NOMO-1 treated with dmso at 0.1 percent for 144 hours (cell line): ENCODE measurements around the gene SEMA3B.
"Not testable (repeated sequence)": the region's sequence is repeated elsewhere in the genome, so short reads cannot be mapped to it uniquely, and the experiment has no call there.

Source experiments
- DNase-seq: peaks from one replicate; lab custom pipeline; 2025; ENCODE audit not compliant: unreplicated experiment; lab: John Stamatoyannopoulos, UW

Gene SEMA3B

DNA sequence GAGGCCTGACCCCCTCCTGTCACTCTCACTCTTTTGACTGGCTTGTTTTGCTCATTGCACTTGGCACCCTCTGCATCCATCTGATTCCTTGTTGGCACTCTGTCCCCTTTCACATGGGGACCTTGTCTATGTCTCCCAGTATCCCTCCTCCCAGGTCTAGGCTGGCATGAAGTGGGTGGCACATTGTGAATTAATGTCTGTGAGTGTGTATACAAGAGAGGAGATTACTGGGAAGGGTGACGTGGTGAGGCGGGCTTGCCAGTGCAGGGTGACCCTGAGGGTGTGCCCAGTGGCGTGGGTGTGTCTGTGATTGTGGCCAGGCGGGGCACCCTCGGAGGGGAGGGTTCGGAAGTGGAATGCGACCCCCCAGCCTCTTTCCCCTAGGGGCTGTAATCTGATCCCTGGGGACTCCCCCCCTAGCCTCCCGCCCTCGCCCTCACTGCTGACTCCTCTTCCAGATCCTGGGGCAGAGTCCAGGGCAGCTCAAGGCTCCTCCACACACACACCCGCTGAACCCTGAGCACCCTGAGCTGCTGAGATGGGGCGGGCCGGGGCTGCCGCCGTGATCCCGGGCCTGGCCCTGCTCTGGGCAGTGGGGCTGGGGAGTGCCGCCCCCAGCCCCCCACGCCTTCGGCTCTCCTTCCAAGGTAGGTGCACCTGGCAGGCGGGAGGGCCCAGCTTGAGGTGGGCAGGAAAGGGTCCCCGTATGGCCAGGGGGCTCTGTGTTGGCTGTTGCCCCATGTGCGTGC is at the start of gene SEMA3B:
Gene SEMA3B, plus strand, starts transcription at position 445 of the 749 bp plus-strand sequence. Its CDS starts 94 bp downstream, at position 539.
- DNase-seq: no peak

DNA sequence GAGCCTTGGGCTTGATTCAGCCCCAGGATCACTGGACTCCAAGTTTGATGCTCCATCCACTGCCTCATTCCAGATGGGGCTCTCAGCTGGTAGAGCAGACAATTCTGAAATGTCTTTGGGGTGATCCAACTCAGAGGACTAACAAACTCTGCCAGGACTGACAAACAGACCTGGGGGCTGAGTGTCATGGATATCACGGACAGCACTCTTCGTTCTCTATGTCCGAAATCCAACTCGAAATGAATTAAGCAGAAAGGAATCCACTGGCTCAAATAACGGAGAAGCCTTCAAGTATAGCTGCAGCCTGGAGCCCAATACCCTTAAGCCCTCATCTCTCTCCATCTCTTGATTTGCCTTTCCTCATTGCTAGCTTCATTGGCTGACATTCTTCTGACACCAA is 49.7 kb upstream of the SEMA3B start:
- DNase-seq: no peak

DNA sequence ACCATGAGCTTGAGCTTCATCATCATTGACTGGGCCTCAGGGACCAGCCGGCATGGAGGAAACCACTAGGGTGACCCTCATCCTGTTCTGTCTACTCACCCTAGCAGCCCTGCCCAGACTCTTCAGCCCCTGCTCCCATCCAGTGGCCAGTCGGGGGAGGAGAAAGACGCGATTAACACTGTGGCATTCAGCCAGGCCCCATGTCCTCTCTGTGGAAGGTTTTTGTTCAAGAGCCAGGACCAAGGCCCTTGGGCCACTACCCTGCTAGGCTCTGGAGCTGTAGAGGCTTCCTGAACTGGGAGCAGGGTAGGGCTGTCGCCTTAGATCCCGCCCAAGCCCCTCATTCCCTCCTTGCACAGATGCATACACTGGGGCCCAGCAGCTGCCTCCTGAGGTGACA is 48.8 kb upstream of the SEMA3B start:
- no peak for DNase-seq

DNA sequence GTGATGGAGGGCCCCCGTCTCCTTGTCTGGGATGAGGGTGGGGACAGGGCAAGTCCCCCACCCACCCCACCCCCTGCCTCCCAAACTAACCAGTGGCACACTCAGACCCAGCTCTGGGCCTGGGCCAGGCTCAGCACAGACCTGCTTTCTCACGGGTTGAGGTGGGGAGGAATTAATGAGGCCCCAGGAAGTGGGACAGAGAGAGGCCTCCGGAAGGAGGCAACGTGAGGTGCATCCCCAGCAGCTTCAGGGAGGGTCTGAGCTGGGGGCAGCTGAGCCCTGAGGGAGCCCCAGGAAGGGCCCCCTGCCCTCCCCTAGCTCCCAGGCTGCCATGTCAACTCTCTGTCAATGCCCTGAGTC is 47.9 kb upstream of the SEMA3B start:
- no peak for DNase-seq

DNA sequence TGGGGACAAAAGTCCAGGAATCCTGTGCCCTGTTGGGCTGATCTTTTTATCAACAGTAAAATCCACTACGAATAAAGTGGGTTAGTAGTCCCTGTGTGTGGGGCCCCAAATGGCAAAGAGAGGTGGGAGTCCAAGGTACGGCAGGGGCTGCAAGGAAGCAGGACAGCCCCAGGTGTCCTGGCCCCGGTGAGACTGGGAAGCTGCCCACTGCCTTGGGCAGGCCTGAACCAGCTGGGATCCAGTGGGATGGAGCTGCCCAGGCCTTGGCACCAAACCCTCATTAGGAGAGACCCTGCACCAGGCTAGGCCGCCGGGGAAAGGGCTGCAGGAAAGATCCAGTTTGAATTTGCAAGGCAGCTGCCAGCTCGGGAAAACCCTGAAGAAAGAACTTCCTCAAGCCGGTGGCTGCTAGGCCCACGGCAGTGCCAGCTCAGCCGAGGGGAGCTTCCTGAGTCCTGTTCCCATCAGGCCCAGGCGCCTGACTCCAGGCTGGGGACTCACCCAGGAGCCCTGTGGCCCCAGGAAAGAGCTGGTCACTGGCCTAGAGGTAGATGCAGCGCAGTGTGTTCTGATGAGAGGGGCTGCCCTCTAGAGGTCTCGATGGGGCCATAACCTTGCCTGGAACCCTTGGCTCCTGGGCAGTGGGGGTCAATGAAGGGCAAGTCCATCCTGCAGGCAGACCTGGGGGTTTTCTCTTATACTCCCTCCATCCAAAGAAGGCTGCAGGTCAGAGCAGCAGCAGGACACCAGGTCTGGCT is 47.4 kb upstream of the SEMA3B start:
- DNase-seq: no peak

DNA sequence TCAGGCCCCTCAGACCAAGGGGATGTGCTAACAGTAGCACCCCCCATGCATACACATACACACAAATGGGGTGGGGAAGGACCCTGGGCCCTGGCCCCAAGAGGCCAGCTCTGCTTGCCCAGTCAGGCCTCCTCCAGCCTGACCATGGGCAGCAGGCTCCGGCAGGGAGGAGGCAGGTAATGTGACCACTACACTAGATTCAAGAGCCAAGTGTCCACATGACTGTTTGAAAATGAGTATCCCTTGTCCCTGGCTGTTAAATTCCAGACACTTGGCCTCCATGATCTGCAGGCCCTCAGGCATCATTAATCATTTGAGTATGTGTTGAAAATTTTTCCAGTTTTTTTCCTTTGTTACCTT is 46.8 kb upstream of the SEMA3B start:
- no peak for DNase-seq

DNA sequence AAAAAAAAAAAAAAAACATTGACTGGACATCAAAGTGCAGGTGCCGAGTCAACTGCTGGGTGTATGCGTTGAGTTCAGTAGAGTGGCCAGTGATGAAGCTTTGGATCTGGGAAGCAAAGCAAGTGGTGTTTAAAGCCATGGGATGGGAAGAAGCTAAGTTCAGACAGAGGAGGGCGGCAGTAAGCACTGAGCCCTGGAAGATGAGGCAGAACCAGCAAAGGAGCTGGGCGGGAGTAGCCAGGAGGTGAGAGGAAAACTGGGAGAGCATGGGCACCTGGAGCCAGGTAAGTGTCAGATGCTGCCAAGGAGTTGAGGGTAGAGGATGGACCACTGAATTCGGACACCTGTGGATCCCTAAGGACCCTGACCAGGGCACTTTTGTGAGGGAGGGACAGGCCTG is 44.3 kb upstream of the SEMA3B start:
- no peak for DNase-seq

DNA sequence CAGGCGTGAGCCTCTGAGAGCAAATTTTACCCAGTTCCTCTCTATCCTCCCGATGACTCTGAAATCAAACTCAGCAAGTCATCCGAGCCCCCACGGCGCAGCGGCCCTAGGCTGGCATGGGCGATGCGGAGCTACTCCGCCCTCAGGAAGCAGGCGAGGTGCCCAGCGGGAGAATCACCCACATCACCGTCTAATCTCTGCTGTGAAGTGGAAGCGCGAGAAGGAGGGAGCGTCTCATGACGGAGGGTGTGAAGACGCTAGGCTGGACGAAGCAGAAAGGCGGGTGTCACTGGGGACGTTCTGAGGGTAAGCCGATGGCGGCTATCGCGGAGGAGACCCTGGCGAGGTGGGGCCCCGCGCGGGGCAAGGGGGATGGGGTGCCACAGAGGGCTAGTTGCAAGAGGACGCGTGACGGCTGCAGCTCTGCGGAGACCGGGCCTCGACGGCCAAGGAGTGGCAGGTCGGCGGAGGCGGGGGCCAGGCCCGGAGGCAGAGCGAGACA is 42.0 kb upstream of the SEMA3B start:
- peak; percentile 34 for DNase-seq

DNA sequence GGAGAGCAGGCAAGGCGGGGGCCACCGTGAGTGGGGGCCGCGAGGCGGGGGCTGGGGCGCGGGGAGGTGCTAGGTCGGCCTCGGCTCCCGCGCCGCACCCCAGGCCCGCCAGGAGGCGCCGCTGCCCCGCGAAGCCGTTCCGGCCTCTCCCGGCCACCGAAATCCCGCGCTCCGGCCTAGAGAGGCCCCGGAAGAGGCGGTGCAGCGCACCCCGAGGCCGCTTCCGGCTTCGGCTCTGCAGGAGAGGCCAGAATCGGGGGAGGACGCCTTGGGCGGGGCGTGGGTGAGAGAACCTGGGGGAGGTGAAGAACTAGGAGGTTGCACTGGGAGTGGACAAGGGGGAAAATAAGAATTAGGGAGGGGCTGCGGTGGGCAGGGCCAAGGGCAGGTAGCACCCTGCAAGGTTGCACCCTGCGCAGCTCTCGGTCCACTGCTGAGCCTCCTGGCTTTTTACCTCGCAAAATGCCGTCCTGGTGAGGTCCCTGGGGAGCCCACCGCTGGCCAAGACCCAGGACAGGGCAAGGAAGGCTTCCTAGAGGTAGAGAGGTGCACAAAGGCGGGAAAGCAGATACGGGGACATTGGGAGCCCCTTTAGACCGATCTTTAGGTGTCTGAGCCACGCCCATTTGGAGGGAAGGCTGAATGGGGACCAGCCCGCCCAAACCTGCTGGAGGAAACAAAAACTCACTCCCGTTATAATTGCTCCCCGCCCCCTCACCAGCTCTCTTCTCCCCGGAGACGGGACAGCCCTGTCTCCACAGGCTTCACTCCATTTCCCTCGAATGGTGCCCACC is 41.4 kb upstream of the SEMA3B start:
- peak; percentile 92 for DNase-seq

DNA sequence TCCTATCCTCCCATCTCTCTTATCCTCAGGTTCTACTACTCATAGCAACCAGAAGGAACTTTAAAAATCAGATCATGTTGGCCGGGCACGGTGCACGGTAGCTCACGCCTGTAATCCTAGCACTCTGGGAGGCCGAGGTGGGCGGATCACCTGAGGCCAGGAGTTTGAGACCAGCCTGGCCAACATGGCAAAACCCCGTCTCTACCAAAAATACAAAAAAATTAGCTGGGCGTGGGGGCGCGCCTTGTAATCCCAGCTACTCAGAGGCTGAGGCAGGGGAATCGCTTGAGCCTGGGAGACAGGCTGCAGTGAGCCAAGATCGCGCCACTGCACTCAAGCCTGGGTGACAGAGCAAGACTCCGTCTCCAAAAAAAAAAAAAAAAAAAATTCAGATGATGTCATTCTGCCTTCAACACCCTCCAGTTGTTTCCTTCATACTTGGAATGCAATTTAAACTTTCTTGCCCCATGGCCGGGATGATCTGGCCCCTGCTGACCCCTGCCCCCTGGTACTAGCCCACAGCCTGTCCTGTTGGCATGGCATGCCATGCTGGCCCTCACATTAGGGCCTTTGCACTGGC is 40.7 kb upstream of the SEMA3B start:
- DNase-seq: not testable (repeated sequence)

DNA sequence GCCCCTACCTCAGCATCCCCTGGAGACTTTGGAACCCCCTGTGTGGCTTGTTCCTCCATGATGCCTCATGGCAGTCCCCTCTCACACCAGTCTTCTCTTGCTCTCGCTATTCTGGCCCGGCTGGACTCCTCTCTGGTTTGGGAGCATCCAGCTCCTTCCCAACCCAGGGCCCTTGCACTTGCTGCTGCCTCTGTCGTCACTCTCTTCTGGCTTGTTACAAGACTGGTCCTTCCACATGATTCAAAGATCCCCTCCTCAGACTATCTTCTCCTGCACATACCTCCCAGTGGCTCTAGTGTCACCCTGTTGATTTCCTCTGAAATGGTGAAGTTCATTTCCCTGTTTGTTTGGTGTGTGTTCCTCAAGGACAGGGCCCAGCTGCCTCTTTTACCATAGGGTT is 39.5 kb upstream of the SEMA3B start:
- DNase-seq: no peak

DNA sequence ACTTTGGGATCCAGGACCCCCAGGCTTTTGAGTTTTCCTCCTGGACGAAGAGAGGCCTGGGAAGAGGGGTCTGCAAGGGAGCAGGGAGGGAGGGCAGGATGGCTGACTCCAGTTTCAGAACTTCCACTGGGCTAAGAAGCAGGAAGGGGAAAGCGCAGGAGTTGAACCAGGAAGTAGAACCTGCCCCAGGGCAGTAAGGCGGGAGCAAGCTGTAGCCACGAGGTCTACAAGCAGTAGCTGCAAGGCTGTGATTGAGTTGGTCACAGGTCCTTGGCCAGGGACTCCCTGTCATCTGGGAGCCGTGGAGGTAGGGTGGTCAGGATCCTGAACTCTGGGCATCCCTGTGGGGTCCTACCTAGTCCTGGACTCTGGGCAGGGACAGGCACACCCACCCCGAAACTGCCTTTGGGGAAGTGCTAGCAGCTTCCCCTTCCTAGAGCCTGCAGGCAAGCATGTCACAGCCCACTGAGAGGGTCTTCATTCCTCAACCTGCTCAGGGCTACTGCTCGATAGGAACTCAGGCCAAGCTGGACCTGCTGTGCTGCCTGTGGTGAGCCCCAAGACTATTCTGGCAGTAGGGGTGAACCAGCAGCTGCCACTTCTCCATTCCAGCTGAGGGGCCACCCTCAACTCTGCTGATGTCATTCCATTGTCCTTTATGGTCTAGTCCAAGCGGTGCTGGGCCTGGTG is 38.7 kb upstream of the SEMA3B start:
- peak; percentile 58 for DNase-seq

DNA sequence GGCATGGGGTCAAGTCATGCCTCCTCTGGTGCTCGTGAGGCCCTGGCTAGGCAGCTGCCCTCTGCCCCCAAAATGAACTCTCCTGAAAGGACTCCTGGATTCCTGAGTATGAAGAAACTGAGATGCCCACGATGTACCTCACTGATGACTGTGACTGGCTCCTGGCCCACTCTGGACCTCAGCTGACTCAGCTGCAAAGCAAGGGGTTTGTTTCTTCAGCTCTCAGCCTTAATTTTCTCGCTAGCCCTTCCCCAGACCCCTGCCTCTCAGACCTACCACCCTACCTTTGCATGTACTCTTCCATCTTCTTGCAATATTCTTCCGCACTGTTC is 38.2 kb upstream of the SEMA3B start:
- no peak for DNase-seq

DNA sequence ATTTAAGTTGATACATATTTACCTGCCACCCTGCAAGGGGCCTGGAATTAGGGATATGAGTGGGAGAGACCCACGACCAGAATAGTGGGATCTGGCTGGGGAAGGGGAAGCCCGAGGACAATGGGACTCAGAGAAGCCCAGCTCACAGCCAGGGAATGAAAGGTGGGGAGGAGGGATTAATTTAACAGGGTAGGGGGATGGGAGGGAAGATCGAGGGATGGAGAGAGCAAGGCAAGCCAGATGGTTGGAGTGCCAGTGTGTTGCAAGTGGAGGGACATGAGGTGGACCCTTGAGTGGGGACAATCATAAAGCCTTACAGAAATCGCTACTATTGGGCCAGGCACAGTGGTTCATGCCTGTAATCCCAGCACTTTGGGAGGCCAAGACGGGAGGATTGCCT is 37.4 kb upstream of the SEMA3B start:
- no peak for DNase-seq

DNA sequence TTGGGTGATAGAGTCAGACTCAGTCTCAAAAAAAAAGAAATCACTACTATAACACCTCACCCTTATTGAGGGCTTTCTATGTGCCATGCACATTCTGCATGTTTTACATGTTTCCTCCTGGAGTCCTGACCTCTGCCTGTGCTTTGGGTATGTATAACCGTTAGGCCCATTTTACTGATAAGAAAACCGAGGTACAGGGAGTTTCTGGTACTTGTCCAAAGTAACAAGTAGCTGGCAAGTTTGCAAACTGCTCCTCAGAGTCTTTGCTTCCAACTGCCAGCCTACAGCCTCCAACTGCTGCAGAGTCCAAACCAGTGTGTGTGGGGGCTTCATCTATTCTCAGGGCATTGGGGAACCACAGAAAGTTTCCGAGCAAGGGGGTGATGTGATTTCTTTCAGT is 36.6 kb upstream of the SEMA3B start:
- DNase-seq: no peak

DNA sequence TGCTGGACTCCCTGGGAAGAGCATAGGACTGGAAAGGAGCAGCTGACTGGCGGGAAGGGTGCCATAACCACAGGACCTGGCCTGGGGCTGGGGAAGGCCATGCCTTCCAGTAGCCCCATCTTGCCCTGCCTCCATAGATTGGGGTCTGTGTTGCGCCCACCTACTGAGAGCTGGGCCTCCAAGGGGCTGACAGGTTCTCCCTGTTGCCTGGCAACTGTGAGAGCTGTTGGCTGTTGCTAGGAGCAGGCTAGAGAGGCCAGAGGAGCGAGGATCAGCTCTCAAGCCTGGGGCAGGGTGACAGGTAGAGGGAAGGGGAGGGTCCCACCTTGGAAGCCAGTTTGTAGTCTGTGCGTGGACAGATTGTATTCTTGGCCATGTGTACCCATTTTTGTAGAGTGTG is 35.8 kb upstream of the SEMA3B start:
- DNase-seq: no peak

DNA sequence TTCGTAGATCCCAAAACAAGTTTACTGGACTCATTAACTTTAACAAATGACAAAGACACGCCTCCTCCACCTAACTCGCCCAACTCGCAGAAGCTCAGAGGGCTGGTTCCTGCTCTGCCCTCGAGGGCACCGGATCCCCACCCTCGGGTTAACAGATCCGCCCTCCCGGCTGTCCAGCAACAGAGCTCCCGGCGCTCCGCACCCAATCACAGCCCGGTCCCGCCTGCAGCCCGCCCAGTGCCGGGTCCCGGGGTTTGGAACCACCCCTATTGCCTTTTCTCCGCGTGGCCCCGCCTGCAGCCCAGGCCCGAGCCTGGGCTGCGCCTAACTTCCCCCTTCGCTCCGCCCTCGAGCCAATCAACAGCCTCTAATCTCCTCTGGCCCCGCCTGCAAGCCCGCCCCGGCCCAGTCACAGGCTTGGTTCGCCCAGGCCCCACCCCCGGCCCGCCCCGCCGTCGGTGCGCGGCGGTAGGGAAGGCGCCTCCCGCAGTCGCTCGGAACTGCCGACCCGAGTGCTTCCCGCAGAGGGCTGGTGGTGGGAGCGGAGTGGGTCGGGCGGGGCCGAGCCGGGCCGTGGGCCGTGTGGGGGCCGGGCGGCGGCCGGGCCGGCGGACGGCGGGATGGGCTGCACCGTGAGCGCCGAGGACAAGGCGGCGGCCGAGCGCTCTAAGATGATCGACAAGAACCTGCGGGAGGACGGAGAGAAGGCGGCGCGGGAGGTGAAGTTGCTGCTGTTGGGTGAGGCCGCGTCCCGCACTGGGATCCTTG is 33.0 kb upstream of the SEMA3B start, which contains the start of gene GNAI2:
Gene GNAI2, plus strand, starts transcription at position 489 of the 768 bp plus-strand sequence. Its CDS starts 132 bp downstream, at position 621.
- peak; percentile 100 for DNase-seq

DNA sequence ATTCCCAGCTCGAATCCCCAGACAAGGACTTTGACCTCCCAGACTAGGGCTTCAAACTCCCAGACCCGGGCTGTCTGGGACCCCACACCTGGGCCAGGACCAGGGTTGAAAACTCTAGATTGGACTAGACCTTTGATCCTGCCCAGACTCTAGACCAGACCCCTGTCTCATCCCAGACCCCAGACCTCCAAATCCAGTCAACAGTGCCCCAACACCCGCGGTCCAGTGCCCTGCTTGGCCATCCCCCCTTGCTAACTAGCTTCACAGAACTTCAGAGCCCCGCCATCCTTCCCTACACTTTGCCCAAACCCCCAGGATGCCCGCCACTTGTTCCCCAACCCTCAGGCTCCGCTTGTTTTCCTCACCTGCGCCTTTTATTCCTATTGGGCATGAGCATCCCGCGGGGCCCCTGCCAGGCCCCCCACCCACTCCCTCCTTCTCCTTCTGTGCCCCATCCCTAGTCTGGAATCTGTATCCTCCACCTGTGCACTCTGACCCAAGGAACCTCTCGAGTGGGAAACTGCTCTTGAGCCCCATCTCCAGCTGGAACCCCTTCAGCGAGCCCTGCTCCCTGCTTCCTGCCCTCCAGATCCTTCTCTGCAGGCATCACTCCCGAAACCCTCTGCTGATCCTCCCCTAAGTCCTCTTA is 32.3 kb upstream of the SEMA3B start:
- DNase-seq: no peak

DNA sequence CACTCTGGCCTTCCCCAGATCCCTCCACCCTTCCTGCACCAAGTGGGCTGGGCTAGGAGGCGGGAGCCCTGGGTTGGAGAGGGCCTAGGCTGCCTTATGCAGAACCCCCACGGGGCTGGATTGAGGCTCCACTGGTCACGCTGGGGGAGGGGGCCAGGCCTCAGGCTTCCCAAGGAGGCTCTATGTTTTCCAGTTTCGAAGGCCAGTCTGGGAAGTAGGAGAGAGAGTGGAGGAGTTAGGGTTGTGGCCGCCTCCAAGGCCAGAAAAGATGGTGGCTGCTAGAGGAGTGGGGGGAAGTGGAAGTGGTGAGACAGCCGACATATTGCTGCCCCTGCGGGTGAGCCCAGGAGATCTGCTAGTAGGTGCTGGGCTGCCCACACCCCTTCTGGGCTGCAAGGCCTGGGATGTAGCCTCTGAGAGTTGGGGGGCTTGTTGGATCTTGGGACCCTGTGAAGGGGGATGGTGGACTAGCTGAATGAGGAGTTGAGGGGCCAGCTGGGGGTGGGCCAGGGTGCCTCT is 31.8 kb upstream of the SEMA3B start:
- DNase-seq: peak; percentile 52
